NCI-H82 (cell line): Measurements from ENCODE around the gene CPHXL2.

Experiments
- DNase-seq: peaks from one replicate; lab custom pipeline; 2025; lab: John Stamatoyannopoulos, UW

Gene CPHXL2

DNA sequence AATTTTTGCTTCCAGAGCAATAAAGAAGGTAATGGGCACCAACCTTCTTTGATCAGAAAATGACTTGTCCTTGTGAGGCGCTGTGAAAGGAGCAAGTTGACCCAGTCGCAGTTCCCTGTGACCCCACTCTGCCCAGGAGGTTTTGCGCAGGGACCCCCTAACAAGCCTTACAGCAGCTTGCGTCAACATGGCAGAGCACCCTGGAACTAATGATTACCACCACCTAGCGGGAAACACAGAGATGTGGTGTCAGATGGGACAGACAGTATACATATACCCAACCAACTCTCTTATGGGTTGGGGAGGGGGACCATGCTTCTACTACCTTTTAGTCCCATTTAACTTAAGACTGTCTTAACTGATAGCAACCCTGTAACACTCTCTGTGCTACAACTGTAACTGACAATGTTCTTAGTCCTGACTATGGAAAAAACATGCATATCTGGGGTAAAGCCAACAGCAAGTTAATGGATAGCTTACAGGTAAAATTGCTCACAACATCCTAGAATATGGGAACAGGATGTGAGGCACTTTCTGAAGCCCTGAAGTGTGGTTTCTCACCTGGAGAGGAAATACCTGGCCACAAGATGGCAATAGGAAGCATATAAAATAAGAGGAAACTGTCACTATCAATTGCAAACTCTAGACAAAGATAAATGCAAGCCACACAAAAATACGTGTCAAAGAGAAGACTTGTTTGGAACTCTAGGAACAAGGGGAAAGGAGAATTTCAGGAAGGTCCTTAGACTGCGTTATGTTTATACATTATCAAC, 32.4 kb downstream of the CPHXL2 start:
- peak; percentile 79 for DNase-seq

GRCh38 chr16:75640598-75640997, 36.2 kb downstream of the CPHXL2 start:
- DNase-seq: no peak

DNA sequence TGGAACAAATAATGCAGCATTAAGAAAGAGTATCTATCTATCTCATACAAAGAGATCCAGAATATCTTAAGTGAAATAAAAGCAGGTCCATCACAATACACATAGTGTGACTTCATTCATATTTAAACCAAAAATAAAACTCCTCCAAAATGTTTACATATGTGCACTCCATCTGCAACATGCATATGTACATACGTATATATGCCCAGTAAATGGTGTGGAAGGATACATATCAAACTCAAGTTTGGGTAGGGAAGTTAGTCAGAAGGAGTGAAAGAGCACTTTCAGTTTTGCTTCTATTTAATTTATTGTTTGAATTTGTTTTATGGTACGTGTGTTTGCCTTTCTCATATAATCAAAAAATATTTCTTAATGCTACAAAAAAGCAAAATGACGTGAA, 41.8 kb downstream of the CPHXL2 start:
- DNase-seq: no peak

- no peak for DNase-seq
Observed at GRCh38 chr16:75632857-75633256, 44.0 kb downstream of the CPHXL2 start.

GRCh38 chr16:75630052-75630451, 46.8 kb downstream of the CPHXL2 start:
- DNase-seq: no peak

- no peak for DNase-seq
Observed at GRCh38 chr16:75629132-75629531, 47.7 kb downstream of the CPHXL2 start.

DNA sequence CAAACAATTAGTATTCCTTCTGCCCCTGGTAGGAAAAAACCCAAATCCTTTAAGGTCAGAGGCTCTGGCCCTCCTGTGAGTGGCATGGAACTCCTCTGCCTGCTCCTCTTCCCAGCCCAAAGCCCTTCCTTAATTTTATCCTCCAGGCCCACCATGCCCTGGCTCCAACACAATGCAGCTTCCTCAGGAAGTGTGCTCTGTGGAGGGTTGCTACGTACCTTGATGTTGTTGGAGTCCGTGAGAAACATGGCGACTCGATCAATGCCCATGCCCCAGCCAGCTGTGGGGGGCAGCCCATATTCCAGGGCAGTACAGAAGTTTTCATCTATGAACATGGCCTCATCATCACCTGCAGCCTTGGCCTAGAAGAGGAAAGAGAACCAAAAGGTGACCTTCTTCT, 48.5 kb downstream of the CPHXL2 start:
- DNase-seq: no peak

GRCh38 chr16:75627851-75628250, 49.0 kb downstream of the CPHXL2 start:
- no peak for DNase-seq

- DNase-seq: no peak
Observed at GRCh38 chr16:75626806-75627205, 50.0 kb downstream of the CPHXL2 start.

DNA sequence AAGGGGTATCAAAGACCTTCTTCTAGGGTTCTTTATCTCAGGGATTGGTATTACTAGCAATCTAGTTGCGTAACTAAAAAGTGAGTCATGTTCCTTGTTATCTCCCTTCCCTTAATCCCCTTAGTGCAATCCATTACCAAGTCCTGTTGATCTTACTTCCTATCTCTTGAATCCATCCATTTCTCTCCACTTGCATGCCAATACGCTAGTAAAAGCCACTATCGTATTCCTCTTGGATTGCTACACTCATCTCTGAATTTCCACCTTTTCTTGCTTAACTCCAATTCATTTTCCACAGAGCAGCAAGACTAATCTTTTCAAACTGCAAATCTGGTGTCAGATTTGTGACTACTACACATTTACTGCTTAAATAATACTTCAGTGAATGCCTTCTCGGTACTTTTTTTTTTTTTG, 51.9 kb downstream of the CPHXL2 start:
- peak; percentile 54 for DNase-seq

GRCh38 chr16:75622761-75623605, 53.8 kb downstream of the CPHXL2 start, which contains the start of gene ADAT1:
TSS of gene ADAT1 (minus strand) at chr16:75623281. CDS start at chr16:75620799, 2,482 bp downstream.
- peak; percentile 99 for DNase-seq

DNA sequence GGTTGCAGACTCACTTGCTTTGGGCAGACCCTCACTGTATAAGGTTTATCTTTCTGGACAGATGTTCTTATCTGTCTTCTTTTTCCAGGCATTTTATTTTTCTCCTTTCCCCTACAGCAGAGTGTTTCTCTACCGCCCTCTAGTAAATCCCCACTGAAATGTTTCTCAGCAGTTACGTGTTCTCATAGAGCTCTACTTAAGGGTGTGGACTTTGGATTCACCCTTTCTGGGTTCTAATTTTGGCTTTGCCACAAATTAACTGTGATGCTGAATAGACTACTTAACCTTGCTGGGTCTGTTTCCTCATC, 55.7 kb downstream of the CPHXL2 start:
- peak; percentile 66 for DNase-seq

DNA sequence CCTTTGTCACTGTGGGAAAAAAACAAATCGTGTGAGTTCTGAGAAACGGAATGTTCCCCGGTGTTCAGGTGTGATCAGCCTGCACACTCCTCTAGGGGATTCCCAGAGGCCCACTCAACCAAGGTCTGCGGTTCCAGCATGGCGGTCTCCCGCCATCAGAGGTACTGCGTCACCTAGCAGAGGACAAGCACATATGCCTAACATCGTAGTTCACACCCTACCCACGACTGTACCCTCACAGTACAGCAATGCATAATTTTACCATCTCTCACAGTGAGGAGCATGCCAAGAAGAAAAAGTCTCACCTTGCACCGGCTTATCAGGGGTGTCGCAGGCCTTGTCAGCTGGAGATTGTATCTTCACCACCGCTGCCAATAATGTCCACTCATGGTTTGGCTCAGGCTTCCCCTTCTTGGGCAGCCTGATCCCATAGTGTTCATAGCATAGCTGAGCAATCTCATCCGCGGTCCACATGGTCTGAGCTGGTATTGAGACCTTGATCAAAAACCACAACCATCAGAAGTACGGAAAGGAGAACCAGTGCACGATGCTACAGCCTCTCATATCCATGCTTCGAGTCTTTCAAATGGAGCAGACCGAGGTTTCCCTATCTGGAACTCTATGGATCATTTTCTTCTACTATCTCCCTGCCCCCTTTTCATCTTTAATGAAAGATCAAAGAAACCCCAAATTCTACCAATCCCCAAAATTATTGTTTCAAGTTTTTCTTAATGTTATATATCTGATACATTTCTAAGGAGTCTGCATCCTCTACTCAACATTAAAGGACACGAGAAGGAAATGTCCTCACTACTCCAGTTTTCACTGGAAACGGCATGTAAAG, 56.3 kb downstream of the CPHXL2 start:
- no peak for DNase-seq

DNA sequence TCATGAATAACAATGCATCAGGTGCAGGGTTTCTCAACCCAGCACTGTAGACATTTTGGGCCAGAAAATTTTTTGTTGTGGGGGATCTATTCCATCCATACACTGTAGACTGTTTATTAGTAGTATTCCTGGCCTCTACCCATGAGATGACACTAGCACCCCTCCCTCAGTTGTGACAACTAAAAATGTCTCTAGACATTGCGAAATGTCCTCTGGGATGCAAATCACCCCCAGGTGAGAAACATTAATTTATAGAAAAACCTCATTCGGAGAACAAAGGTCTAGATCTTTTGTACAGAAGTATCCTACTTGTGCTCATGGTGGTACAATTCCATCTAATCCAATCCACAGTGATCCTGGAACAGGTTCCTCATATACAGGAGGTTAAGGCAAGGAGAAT, 58.0 kb downstream of the CPHXL2 start:
- no peak for DNase-seq

GRCh38 chr16:75617121-75617520, 59.7 kb downstream of the CPHXL2 start:
- DNase-seq: no peak

DNA sequence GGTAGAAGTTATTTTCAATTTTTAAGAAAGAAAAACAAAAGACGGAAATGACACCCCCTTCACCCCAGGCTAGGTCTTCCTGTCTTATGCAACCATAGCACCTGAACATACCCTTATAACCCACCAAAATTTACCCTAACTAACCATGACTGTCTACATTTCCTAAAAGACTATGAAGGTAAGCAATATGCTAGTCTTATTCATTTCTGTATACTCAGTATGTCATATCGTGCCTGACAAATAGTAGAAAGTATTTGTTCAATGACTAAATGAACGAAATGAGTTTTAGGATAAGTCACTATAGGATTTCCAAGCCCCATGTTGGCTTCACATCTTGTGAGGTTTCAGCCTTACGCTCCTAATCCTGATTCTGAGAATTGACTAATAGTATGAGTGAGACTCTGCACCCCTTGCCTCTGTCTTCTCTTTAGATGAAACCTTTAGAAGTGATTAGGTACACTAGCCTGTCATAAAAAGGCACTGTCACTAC, 60.2 kb downstream of the CPHXL2 start:
- DNase-seq: no peak

GRCh38 chr16:75615619-75616018, 61.2 kb downstream of the CPHXL2 start:
- no peak for DNase-seq

GRCh38 chr16:75614066-75614897, 62.5 kb downstream of the CPHXL2 start:
- no peak for DNase-seq
